H1 (cell line): ENCODE data around the gene MDC1. TPM values are rescaled to one million over a fixed set of nuclear protein-coding genes. Genes with fewer than 3 reads are reported as not detected.
A peak's percentile ranks its signal among the peaks of the same experiment; 100 is the strongest.

ENCODE experiments used
- ASH2L ChIP-seq: fragments of 200-600, 300-600 bp; sonication (generic); IDR thresholded peaks from one replicate; pipeline ENCODE4 v1.7.1; 2017; ENCODE audit warnings: low read length
- BACH1 ChIP-seq: IDR thresholded peaks from 2 replicates; pipeline ENCODE4 v1.6.1; 2012; ENCODE audit warnings: low read length, improper control_type of control experiment
- BRCA1 ChIP-seq: IDR thresholded peaks from 2 replicates; pipeline ENCODE4 v1.6.1; 2012; ENCODE audit warnings: low read depth, low read length, improper control_type of control experiment
- CHD1 ChIP-seq: IDR thresholded peaks from 2 replicates; pipeline ENCODE4 v1.6.1; 2012; ENCODE audit warnings: low read depth, low read length, improper control_type of control experiment
- CREB1 ChIP-seq: IDR thresholded peaks from 2 replicates; pipeline ENCODE4 v1.6.1; 2012; ENCODE audit warnings: inconsistent platforms
- EGR1 ChIP-seq: IDR thresholded peaks from 2 replicates; pipeline ENCODE4 v1.6.1; 2011; ENCODE audit warnings: low read depth, low read length, borderline replicate concordance
- EZH2 ChIP-seq: fragments of 200-600 bp; sonication (generic); IDR thresholded peaks from 2 replicates; pipeline ENCODE4 v1.7.1; 2012; ENCODE audit warnings: low read depth, mild to moderate bottlenecking, moderate library complexity, low read length, inconsistent platforms; ENCODE audit not compliant: severe bottlenecking
- FOSL1 ChIP-seq: IDR thresholded peaks from 2 replicates; pipeline ENCODE4 v1.6.1; 2011; ENCODE audit warnings: mild to moderate bottlenecking, low read depth, low read length, moderate library complexity; ENCODE audit not compliant: insufficient read depth
- HDAC6 ChIP-seq: IDR thresholded peaks from one replicate; pipeline ENCODE4 v1.7.1; 2012; ENCODE audit warnings: low read depth, mild to moderate bottlenecking, inconsistent platforms, low read length, moderate library complexity
- JUN ChIP-seq: IDR thresholded peaks from 2 replicates; pipeline ENCODE4 v1.6.1; 2011; ENCODE audit warnings: low read depth, mild to moderate bottlenecking, improper control_type of control experiment, low read length
- KDM5A ChIP-seq: fragments of 200-600 bp; IDR thresholded peaks from 2 replicates; pipeline ENCODE4 v1.7.1; 2012; ENCODE audit warnings: mild to moderate bottlenecking, low read length, inconsistent platforms, mixed read lengths
- PHF8 ChIP-seq: fragments of 200-600 bp; sonication (generic); conservative IDR thresholded peaks from 2 replicates; pipeline ENCODE4 v1.7.1; 2012; ENCODE audit warnings: low read depth, mild to moderate bottlenecking, inconsistent platforms, low read length, moderate library complexity
- POLR2AphosphoS5 ChIP-seq: IDR thresholded peaks from 2 replicates; pipeline ENCODE4 v1.6.1; 2011; ENCODE audit warnings: low read depth, low read length
- SIN3A ChIP-seq, 2 experiments: IDR thresholded peaks in 1 of 2; conservative IDR thresholded peaks in 1 of 2; 2 replicates each; pipeline ENCODE4 v1.6.1; 2011 to 2012; ENCODE audit warnings: low read length in 2 of 2, improper control_type of control experiment in 1 of 2, low read depth in 1 of 2, mild to moderate bottlenecking in 1 of 2
- SP2 ChIP-seq: IDR thresholded peaks from 2 replicates; pipeline ENCODE4 v1.6.1; 2012; ENCODE audit warnings: mild to moderate bottlenecking, low read length, inconsistent platforms
- SP4 ChIP-seq: IDR thresholded peaks from 2 replicates; pipeline ENCODE4 v1.6.1; 2012; ENCODE audit warnings: low read length, inconsistent platforms
- TBP ChIP-seq: IDR thresholded peaks from 2 replicates; pipeline ENCODE4 v1.6.1; 2011; ENCODE audit warnings: low read depth, low read length, improper control_type of control experiment
- TCF12 ChIP-seq: IDR thresholded peaks from 2 replicates; pipeline ENCODE4 v1.6.1; 2011; ENCODE audit warnings: low read depth, mild to moderate bottlenecking, low read length
- polyA plus RNA-seq, 7 experiments: library from polyadenylated mRNA; depleted of rRNA in 3 of 7; stranded (reverse) in 5 of 7; unstranded in 2 of 7; fragments of >200 nt in 5 of 7; fragments of 200-250 nt in 2 of 7; gene quantifications; 1 replicate in 5 of 7; 2 replicates in 1 of 7; 4 replicates in 1 of 7; pipeline versions ENCODE4 v1.2.1 to v1.2.3, GENCODE V29; 2011 to 2013; ENCODE audit warnings: missing spikeins in 2 of 7, mixed read lengths in 2 of 7
- total RNA-seq: library from RNA; stranded (reverse); fragmentation: NEBNext Ultra II Directional; extraction: Animal tissue kit (Norgen Biotek cat#: 25700); gene quantifications from 2 replicates; pipeline ENCODE4 v1.2.1, GENCODE V29; 2021
- TF ChIP-seq, protein P1 (sequence below): IDR thresholded peaks from 2 replicates; pipeline ENCODE4 v1.6.1; 2012; ENCODE audit warnings: inconsistent platforms
- TF ChIP-seq, protein P2 (sequence below), 3 experiments: IDR thresholded peaks; 1 replicate in 2 of 3; 2 replicates in 1 of 3; pipeline versions ENCODE4 v1.5.1 to v1.6.1; 2011; ENCODE audit warnings: low read length in 3 of 3, mild to moderate bottlenecking in 3 of 3, inconsistent platforms in 2 of 3, low read depth in 1 of 3, moderate library complexity in 1 of 3; ENCODE audit not compliant: insufficient read depth in 1 of 3; ENCODE audit errors: control extremely low read depth in 1 of 3
- TF ChIP-seq, protein P3 (sequence below): IDR thresholded peaks from 2 replicates; pipeline ENCODE4 v1.6.1; 2011; ENCODE audit warnings: low read length, improper control_type of control experiment

Gene MDC1
- total and polyA plus RNA-seq, 2 of the 8 experiments (the other 6 are each of a cell fraction or from before 2014, with no cell fraction given), result 29.9 to 81.1 TPM

DNA sequence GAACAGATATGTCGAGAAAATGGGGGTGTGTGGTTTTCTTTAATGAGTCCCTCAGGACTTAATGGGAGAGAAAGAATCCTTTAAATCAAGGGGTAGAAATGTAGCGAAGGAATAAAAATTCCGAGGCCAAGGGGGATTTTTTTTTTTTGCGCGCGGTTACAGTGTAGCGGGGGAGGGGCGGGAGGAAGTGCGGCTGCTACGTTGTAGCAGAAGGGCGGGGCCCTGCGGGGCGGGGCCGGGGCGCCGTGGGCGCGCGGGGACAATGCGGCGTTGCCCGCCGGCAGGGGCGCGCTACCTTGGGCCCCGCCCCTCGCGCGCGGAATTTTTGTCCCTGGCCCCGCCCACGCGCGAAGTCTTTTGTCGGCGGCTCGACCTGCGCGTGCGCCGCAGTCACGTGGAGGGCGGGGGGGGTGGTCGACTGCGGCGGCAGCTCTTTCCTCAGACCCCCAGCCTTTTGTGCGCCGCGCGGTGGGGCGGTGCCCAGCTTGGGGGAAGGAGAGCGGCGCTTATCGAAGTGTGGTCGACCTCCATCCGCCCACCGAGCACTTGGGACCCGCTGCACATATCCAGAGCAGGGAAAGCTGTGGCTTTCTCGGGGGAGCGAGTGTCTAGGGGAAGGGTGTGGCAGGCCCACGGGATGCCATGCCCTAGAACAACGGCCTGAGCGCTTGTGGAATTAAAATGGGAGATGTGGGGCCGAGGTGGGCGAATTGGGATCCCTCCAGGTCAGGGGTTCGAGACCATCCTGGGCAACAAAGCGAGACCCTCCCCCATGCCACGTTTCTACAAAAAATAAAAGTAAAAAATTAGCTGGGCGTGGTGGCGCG is 4.3 kb upstream of the MDC1 start (continued):
- 0 out of 4 replicates have a peak, but pooled peaks of 1 of the 2 experiments have one; percentile 61 for TF ChIP-seq SIN3A (conservative IDR thresholded peaks at IDR 0.05 in 1 of 2, IDR thresholded peaks at IDR 0.05 in 1 of 2; ENCODE audit: low read depth in 1 of 2, low read length in 2 of 2)
- peak; percentile 23; the same call in 1 of the 2 replicates for TF ChIP-seq FOSL1
- TF ChIP-seq BRCA1, result no peak
- no peak for TF ChIP-seq SP2
- TF ChIP-seq TBP, result peak; percentile 61; the same call in 1 of the 2 replicates
- TF ChIP-seq, protein P1, sequence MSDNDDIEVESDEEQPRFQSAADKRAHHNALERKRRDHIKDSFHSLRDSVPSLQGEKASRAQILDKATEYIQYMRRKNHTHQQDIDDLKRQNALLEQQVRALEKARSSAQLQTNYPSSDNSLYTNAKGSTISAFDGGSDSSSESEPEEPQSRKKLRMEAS, result peak; percentile 77
- TF ChIP-seq EGR1, result peak; percentile 53; the same call in 1 of the 2 replicates
- peak; percentile 10 for TF ChIP-seq PHF8
- TF ChIP-seq ASH2L, result no peak
- TF ChIP-seq JUN, result no peak
- no peak for TF ChIP-seq HDAC6
- peak; percentile 85 for TF ChIP-seq CHD1
- TF ChIP-seq KDM5A, result no peak
- TF ChIP-seq BACH1, result peak; percentile 96
- no peak for TF ChIP-seq SP4
- TF ChIP-seq, protein P2, sequence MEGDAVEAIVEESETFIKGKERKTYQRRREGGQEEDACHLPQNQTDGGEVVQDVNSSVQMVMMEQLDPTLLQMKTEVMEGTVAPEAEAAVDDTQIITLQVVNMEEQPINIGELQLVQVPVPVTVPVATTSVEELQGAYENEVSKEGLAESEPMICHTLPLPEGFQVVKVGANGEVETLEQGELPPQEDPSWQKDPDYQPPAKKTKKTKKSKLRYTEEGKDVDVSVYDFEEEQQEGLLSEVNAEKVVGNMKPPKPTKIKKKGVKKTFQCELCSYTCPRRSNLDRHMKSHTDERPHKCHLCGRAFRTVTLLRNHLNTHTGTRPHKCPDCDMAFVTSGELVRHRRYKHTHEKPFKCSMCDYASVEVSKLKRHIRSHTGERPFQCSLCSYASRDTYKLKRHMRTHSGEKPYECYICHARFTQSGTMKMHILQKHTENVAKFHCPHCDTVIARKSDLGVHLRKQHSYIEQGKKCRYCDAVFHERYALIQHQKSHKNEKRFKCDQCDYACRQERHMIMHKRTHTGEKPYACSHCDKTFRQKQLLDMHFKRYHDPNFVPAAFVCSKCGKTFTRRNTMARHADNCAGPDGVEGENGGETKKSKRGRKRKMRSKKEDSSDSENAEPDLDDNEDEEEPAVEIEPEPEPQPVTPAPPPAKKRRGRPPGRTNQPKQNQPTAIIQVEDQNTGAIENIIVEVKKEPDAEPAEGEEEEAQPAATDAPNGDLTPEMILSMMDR (IDR thresholded peaks at IDR 0.05; ENCODE audit: control extremely low read depth in 1 of 3, insufficient read depth in 1 of 3, low read depth in 1 of 3, low read length in 3 of 3), result peak in 2 of 3 experiments; percentile 21 to 25; a peak in 1 of 4 replicates
- TF ChIP-seq, protein P3, sequence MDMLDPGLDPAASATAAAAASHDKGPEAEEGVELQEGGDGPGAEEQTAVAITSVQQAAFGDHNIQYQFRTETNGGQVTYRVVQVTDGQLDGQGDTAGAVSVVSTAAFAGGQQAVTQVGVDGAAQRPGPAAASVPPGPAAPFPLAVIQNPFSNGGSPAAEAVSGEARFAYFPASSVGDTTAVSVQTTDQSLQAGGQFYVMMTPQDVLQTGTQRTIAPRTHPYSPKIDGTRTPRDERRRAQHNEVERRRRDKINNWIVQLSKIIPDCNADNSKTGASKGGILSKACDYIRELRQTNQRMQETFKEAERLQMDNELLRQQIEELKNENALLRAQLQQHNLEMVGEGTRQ, result peak; percentile 94
- TF ChIP-seq CREB1, result peak; percentile 72
- TF ChIP-seq POLR2AphosphoS5, result peak; percentile 86
- no peak for TF ChIP-seq EZH2
- TF ChIP-seq TCF12, result no peak
